Stimulated activated CD4-positive, alpha-beta T cell treated with anti-CD3 and anti-CD28 coated beads, Interleukin-4, amount 100 ng/mL, for 4 hours (primary cell): ENCODE results near the gene PIGU.
"Not testable (repeated sequence)": the region's sequence is repeated elsewhere in the genome, so short reads cannot be mapped to it uniquely, and the experiment has no call there.

Experiments used
- DNase-seq, 2 experiments: peaks; one replicate each; pipeline ENCODE4 v3.0.0-alpha.2; 2020

The PIGU gene

DNA sequence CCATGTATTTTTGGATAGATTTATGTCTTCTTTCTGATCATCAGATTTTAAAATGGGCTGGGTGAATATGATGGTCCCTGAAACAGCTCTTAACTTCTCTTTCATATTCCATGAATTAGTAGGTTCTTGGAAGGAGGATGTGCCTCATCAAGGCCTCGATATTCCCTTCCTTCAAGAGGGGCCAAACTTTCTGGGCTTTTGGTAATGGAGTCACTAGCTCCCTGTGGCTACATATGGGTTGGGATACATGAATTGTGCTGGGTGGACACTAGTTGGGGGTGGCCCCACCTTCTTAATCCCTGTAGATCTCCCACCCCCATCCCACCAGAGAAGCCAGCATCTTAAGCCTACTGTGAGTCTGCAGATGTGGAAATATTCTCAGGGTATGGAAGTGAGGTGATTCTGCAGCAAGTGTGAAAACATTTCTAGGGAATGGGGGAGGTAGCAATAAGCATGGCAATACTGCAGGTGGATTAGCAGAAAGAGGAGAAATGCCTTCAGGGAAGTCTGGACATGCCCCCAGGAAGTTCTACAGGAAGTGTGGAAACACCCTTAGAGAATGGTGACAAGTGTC, 29.5 kb upstream of the PIGU start:
- no peak for DNase-seq

DNA sequence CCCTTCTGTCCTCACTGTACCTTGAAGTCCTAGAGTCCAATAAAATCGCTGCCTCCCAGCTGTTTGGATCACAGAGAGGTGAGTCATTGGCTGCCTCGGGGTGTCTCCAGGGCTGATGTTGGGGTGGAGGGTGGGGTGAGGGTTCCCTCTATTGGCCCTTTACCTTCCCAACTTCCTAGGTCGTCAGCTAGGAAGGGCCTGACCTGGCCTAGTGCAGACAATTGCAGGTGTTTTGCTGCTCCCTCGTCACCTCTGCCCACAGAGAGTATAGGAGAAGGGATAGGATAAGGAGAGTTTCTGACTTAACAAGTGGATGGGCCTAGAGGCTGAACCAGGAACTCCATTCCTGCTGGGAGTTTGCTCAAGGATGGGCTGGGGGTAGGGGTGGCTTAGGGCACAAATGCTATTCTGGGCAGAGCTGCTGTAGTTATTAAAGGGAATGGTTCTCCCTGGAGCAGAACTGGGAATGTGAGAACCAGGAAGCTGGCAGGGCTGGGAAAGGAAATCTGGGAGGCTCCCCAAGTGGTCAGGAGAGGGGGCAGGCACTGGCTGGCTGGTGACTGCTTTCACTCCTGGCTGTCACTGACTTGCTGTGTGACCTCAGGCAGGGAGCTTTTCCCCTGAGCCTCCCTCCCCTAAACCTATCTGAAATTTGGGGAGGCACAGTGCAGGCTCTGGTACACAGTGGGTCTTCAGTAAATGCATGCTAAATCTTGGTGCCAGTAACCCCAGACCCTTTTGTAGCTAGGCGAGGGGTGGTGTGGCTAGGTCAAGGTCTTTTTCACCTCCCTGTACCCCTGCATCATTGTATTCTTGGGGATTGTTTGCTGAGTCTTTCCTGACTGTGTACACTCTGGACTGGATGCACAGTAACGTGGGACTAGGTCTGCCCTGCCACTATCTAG, 28.8 kb upstream of the PIGU start:
- DNase-seq, result no peak

DNA sequence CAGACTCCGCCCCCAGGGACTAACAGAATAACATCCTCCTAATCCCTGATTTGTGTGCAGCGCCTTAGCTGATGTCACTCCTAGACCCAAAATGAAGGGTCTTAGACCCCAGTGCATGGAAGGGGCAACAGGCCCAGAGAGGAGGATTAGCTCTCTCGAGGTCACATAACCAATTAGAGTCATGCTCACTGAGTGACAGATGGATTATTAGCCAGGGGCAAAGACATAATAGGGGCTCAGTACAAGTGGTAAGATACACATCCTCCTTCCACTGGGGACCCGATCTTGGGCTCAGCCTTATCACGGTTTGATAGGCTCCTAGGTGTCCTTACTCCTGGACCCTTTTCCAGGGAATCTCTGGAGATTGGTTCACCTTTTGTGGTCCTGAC, 28.1 kb upstream of the PIGU start:
- DNase-seq, result no peak

DNA sequence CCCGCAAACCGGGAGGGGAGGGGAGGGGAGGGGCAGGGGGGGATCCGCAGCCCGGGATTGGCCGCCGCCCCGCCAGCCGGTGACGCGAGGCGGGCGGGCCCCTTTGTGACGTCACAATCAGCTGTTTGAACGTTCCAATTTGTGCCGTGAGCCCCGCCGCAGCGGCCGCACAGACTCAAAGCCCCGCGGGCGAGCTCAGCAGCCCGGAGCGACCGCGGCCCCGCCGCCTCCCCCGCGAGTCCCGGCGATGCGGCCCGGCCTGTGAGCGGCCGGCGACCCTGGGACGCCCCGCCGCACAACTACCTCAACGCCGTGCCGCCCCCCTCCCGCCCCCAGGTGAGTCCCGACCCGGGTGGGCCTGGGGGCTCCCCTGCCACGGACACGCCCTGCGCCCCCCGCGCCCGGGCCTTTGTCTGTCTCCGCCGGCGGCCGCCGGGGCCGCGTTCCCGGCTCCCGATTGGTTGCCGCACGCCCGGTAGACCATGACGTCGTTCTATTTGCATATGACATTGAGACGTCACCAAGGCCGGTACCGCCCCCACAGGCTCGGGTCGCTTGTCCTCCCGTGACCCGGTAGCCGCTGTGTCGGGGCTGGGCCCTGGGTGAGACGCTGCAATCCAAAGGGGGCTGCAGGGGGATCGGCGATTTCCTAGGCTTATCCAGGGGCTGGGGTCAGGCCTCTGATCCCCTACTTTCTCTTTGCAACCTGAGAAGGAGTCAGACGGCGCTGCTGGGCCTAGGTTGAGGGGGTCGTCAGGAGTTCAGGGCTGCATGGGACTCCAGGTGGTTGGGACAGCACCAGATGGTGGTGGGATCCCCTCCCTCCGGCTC, 27.5 kb upstream of the PIGU start, which contains the start of gene TP53INP2:
TSS of gene TP53INP2 (plus strand) at position 168 of the 831 bp plus-strand sequence. CDS start 4,396 bp downstream, outside the sequence.
- DNase-seq, result peak; percentile 77 to 81

DNA sequence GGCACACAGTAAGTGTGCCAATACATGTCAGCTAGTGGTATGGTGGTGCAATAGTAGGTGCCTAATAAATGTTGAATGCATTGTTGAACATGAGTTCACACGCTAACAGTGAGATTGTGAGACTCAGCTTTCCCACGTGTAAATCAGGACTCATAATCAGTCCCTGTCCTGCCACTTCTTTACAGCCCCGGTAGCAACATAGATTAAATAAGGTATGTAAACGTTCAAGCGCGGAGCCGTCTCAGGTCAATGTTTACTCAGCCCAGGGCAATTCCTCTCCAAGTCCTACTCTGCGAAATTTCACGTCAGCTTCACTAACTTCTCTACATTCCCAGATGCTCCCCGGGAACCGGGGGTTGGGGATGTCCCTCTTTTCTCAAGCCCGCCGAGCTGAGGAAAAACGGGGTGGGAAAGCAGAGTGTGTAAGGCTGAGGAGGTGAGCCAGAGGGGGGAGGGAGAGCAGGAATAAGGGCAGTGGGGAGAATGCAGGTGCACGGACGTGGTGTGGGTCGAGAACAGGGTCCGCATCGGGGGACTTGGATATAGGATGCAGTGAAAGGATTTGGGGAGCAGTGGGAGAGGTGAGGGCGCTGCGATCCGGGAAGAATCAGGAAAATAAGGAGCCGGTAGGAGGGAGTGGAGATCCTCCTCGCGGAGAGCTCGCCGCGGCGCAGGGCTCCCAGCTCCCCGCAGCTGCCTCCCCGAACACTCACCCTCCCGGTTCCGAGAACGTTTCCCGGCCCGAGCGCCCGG, 26.7 kb upstream of the PIGU start:
- DNase-seq, result no peak

DNA sequence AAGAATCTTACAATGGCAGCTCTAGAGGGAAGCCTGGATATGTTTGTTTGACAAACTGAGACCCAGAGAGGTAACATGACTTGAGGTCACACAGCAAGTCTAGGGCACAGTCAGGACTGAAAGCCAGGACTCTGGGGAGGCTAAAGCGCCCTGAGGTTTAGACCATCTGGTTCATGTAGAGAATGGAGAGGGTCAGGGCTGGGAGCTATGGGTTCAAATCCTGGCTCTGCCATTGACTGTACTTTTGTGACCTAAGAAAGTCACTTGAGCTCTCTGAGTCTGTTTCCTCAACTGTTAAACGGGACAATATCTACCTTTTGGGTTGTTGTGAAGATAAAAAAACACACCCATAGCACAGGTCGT, 26.1 kb upstream of the PIGU start:
- DNase-seq, result no peak

DNA sequence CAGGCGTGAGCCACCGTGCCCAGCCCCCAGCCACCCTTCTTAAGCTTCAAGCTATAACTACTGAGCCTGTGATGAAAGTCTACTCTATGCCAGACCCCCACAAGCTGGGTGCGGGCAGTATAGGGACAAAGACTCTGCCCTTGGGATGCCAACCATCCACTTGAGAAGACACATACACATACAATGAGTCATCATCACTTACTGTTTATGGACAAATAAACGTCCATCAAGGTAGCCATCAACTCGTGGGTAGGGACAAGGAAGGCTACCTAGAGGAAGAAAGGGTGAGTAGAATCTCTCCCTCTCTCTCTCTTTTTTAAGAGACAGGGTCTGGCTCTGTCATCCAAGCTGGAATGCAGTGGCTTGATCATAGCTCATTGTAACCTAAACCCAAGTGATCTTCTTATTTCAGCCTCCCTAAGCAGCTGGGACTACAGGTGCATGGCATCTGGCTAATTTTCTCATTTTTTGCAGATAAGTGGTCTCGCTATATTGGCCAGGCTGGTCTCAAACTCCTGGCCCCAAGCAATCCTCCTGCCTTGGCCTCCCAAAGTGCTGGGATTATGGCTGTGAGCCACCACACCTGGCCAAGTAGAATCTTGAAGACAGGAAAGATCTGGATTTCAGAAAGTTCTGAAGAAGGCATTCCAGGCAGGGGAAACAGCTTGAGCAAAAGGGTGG, 24.7 kb upstream of the PIGU start:
- DNase-seq, result no peak

DNA sequence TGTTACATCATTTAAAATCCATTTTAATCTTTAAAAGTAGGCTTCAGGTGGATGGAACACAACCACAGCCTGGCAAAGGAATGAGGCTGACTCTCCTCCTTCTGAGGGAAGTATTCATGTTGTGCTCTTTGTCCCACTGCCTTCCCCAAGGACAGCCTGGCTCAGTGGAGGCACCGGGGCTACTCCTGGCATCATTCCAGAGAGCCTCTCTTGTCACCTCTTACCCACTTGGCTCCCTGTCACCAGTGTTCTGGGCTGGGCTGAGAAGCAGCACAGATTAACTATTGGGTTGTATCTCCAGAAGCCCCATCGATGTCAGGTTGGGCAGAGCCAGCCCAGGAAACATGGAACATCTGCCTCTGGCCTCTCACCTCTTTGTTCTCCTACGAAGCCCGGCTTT, 16.5 kb upstream of the PIGU start:
- DNase-seq, result no peak

DNA sequence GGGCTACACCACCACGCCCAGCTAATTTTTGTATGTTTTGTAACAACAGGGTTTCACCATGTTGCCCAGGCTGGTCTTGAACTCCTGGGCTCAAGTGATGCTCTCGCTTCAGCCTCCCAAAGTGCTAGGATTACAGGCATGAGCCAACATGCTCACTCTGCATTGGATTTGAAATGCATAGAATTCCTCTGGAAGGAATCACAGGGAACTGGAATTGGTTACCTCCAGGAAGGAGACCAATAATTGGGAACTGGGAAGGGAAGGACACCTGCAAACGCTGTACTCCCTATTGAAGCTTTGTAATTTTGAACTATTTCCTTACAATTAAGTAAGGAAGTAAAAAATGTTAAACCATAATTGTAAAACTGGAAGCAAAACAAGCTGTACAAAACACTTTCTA, 14.9 kb upstream of the PIGU start:
- no peak for DNase-seq

DNA sequence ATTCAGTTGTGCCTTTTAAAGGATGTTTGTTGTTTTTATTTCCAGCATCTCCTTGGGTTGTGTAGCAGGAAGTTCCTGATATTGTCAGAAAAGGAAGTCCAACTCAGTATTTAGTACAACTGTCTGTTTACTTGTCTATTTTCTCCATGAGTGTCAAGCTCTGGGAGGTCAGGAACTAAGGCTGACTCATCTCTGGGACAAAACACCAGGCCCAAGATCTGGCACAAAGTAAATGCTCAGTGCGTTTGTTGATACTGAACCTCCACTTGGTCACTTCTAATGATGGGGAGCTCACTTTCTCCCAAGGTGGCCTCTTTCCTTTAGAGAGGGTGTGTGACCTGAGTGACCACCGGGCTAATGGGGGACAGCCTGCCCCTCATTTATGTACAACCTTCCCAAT, 12.6 kb upstream of the PIGU start:
- DNase-seq, result no peak

DNA sequence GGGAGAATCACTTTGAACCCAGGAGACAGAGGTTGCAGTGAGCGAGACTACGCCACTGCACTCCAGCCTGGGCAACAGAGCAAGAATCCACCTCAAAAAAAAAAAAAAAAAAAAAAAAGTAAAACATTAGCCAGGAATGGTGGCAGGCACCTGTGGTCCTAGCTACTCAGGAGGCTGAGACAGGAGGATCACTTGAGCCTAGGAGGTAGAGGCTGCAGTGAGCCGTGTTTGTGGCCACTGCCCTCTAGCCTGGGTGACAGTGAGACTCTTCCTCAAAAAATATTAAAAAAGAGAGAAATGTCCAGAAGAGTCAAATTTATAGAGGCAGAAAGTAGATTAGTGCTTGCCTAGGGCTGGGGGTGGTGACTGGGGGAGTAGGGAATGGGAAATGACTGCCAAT, 6.8 kb upstream of the PIGU start:
- DNase-seq, result no peak

DNA sequence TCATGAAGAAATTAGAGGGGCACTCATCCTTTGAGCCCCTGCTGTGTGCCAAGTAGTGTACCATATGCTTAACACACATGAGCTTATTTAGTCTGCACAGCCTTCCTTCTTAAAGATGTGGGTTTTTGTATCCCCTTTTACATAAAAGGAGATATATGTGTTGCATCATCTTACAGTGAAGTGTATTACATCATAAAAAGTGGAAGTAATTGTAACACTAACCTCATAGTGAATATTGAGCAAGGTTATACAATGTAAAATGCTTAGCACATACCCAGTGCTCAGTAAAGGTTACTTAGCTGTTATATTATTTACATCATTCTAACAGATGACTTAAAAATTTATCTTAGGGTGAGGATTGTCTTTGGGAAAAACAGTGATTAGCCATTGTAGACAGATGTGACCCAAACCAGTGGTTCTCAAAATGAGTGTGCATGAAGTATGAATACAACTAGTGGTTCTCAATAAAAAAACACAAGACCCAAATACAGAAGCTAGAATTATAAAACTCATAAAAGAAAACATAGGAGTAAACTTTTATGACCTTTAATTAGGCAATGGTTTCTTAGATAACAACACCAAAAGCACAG, 3.8 kb upstream of the PIGU start:
- no peak for DNase-seq

DNA sequence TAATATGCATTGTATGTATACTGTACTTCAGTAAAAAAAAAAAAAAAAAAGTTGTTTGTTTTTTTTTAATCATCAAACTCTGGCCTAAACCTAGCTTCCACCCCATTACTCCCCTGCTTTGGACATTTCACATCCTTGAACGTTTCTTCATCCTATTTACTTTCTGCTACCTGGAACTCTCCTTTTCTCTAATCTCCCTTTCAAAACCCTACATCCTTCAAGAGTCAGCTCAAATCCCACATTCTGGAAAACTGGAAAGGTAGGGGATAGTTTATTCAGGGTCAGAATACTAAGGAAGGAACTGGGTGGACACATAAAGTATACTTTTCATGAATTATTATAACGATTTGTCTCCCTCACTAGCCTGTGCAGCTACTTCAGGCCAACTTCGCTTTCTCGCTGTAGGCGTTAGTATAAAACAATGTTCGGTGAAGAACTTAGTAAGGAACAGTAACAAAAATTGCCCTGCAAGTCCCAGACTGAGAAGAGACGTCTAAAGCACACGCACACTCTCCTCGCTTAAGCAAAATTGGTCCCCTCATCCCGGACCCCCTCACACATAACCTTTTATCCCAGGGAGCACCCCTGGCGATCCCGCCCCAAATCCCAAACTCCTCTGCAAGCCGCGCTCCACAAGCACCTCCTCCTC, 775 bp downstream of the PIGU start:
- DNase-seq, result no peak

DNA sequence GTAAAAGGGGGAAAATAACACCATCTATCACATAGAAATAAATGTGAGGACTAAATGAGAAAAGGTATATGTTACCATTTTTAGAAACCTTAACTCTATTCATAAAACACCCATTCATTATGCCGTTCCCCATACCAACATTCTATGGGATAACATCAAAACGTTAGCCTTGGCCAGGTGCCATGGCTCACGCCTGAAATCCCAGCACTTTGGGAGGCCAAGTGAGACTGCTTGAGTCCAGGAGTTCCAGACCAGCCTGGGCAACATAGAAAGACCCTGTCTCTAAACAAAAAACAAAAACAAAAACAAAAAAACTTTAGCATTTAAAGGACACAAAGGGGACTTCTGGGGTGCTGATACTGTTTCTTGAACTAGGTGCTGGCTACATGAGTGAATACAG, 1.3 kb downstream of the PIGU start:
- no peak for DNase-seq

DNA sequence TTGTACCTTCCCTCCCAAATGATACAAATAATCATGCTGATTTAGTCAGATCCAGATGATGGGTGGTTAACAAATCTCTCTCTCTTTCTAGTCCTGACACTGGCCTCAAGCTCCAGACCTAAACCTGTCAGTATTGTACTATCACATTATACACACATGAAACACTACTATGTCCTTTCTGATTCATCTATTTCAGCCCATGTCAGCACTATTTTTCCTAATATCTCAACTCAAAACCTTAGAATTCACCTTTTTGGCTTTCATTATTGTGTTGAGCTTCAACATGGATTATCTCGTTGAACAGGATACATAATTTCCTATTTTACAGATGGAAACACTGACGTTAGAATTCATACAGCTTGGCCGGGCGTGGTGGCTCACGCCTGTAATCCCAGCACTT, 3.5 kb downstream of the PIGU start:
- DNase-seq, result no peak

DNA sequence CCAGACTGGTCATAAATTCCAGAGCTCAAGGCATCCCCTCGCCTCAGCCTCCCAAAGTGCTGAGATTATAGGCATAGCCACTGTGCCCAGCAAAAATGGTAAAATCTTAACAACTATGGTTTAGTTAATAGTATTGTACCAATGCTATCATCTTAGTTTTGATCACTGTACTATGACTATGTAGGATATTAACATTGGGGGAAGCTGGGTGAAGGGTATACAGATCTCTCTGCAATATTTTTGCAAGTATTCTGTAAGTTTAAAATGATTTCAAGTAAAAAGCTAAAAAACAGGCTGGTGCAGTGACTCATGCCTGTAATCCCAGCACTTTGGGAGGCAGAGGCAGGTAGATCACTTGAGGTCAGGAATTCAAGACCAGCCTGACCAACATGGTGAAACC, 7.8 kb downstream of the PIGU start:
- no peak for DNase-seq

DNA sequence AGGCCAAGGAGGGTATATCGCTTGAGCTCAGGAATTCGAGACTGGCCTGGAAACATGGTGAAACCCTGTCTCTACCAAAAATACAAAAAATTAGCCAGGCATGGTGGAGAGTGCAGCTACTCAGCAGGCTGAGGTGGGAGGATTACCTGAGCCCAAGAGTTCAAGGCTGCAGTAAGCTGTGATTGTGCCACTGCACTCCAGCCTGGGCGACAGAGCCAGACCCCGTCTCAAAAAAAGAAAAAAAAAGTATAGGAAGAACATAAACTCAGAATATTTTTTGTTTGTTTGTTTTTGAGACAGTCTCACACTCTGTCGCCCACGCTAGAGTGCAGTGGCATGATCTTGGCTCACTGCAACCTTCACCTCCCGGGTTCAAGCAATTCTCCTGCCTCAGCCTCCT, 12.1 kb downstream of the PIGU start:
- DNase-seq, result not testable (repeated sequence)

DNA sequence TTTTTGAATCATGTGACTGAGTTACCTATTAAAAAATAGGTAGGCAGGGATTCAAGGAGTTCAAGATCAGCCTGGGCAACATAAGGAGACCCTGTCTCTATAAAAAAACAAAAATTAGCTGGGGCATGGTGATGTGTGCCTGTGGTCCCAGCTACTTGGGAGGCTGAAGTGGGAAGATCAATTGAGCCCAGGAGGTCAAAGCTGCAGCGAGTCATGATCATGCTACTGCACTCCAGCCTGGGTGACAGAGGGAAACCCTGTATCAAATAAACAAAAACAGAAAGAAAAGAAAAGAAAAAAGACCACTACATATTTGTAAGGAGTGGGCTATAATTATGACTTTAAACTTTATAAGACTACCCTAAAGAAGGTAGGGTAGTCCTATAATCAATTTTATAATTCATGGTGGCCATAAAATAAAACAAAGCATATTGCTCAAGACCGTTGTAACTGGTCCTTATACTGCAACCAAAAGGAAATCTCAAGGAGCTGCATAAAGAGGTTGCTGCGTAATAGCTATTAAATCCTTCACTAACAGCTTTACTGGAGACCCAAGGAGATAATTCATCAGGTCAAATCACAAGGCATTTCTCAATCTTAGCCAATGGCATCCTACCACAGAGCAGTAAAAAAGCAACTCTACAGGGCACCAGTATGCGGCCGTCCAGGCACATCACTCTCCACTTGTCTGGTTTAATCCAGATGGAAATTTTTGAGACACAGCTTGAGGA, 13.5 kb downstream of the PIGU start:
- no peak for DNase-seq

DNA sequence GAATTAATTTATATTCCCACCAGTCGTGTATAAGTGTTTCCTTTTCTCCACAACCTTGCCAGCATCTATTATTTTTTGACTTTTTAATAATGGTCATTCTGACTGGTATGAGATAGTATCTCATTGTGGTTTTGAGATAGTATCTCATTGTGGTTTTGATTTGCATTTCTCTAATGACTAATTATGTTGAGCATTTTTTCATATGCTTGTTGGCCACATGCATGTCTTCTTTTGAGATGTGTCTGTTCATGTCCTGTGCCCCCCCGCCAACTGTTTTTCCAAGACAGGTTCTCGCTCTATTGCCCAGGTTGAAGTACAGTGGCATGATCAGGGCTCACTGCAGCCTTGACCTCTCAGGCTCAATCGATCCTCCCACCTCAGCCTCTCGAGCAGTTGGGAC, 15.1 kb downstream of the PIGU start:
- DNase-seq, result not testable (repeated sequence)

DNA sequence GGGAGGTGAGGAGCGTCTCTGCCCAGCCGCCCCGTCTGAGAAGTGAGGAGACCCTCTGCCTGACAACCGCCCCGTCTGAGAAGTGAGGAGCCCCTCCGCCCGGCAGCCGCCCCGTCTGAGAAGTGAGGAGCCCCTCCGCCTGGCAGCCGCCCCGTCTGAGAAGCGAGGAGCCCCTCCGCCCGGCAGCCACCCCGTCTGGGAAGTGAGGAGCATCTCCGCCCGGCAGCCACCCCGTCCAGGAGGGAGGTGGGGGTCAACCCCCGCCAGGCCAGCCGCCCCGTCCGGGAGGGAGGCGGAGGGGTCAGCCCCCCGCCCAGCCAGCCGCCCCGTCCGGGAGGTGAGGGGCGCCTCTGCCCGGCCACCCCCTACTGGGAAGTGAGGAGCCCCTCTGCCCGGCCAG, 18.2 kb downstream of the PIGU start:
- not testable (repeated sequence) for DNase-seq
